ENCODE measurements around the gene KANSL1. TPM values are rescaled to one million over a fixed set of nuclear protein-coding genes. Genes with fewer than 3 reads are reported as not detected.

The KANSL1 gene
- total and polyA plus RNA-seq, 2 of the 4 experiments (the other 2 are of a cell fraction): 19.1 to 49.6 TPM

- dilution Hi-C loops (cut with HindIII; ENCODE audit: low sequenced_read_pairs, unreplicated experiment) (no loop called here), in situ Hi-C loops (cut with MboI; ENCODE audit: low sequenced_read_pairs) (no loop called here), intact Hi-C loops (cut with micrococcal nuclease) (no loop called here)
- no peak overlapping the region for H2BK20ac ChIP-seq (ENCODE audit: low read depth, low read length)
- peaks cover 4% of the 10 kb centered on the region for H3K4me1 ChIP-seq (ENCODE audit: control insufficient read depth, insufficient read depth, low read length)
- no peak overlapping the region for H3K4me2 ChIP-seq (ENCODE audit: low read depth, low read length)
- H4K5ac ChIP-seq (ENCODE audit: low read depth, low read length): no peak overlapping the region
- no peak overlapping the region for H2BK5ac ChIP-seq (ENCODE audit: low read depth, low read length, poor library complexity, severe bottlenecking)
- H2AK9ac ChIP-seq (replicated peaks; ENCODE audit: low read depth, low read length, poor library complexity): no peak overlapping the region
- no peak for TF ChIP-seq RCOR1 (IDR thresholded peaks at IDR 0.05; ENCODE audit: insufficient replicate concordance, low read length)
- TF ChIP-seq FOS (IDR thresholded peaks at IDR 0.05; ENCODE audit: low read depth, low read length): no peak
- TF ChIP-seq NFE2L2 (IDR thresholded peaks at IDR 0.05; ENCODE audit: low read depth, low read length): no peak
- TF ChIP-seq RAD21 (IDR thresholded peaks at IDR 0.05; ENCODE audit: low read length): no peak
- TF ChIP-seq RFX5 (IDR thresholded peaks at IDR 0.05; ENCODE audit: low read depth, low read length): no peak
- no peak for TF ChIP-seq POLR2A (IDR thresholded peaks at IDR 0.05; ENCODE audit: low read depth, low read length)
- TF ChIP-seq MAZ (IDR thresholded peaks at IDR 0.05; ENCODE audit: borderline replicate concordance, low read depth, low read length): no peak
- no peak for TF ChIP-seq SMC3 (IDR thresholded peaks at IDR 0.05; ENCODE audit: low read depth, low read length)
- no peak for TF ChIP-seq BHLHE40 (IDR thresholded peaks at IDR 0.05; ENCODE audit: low read depth, low read length)
- TF ChIP-seq CHD1 (IDR thresholded peaks at IDR 0.05; ENCODE audit: low read depth, low read length): no peak
- no peak for TF ChIP-seq ELK1 (IDR thresholded peaks at IDR 0.05; ENCODE audit: borderline replicate concordance, low read depth, low read length)
- TF ChIP-seq CEBPB (IDR thresholded peaks at IDR 0.05; ENCODE audit: low read depth, low read length): no peak
- no peak for TF ChIP-seq MAFK (IDR thresholded peaks at IDR 0.05; ENCODE audit: low read depth, low read length)
- TF ChIP-seq USF2 (IDR thresholded peaks at IDR 0.05; ENCODE audit: low read depth, low read length): no peak
- TF ChIP-seq MXI1 (IDR thresholded peaks at IDR 0.05; ENCODE audit: borderline replicate concordance, low read depth, low read length): no peak
- no peak for TF ChIP-seq CTCF (conservative IDR thresholded peaks at IDR 0.05; ENCODE audit: low read depth, low read length)
- peaks cover 31 to 95% of the 10 kb centered on the region in 2 experiments for H3K79me1 ChIP-seq (ENCODE audit: low read depth in 1 of 2, low read length in 2 of 2)
- no CpG with 5 or more reads among the region's 3 CpGs for WGBS, 2 experiments (ENCODE audit: extremely low coverage in 2 of 2, insufficient read length in 1 of 2)
- no peak overlapping the region for H3K23ac ChIP-seq (ENCODE audit: low read depth, low read length)
- H2BK15ac ChIP-seq (ENCODE audit: low read depth, low read length): no peak overlapping the region
- peaks cover 99% of the 10 kb centered on the region for H4K20me1 ChIP-seq (ENCODE audit: insufficient read depth, low read length)
- ATAC-seq (ENCODE audit: low read depth) (no peak), DNase-seq (no peak)
- no peak overlapping the region for H3K56ac ChIP-seq (ENCODE audit: extremely low read depth, insufficient read depth, low read length)
- no peak overlapping the region for H3K27ac ChIP-seq (ENCODE audit: insufficient read depth, low read length)
- no peak overlapping the region for H2AFZ ChIP-seq (replicated peaks; ENCODE audit: low read length, poor library complexity)
- H2AK5ac ChIP-seq (ENCODE audit: low read depth, low read length): no peak overlapping the region
- H3K4ac ChIP-seq (ENCODE audit: low read depth, low read length): no peak overlapping the region
- H3K14ac ChIP-seq (replicated peaks; ENCODE audit: low read depth, low read length): 0 out of 2 replicates have a peak overlapping the region, but pooled peaks have one; percentile 23
- no TSS peak for BruUV-seq (replicated peaks)
- H3K4me3 ChIP-seq (ENCODE audit: insufficient read depth, low read depth, low read length): no peak overlapping the region
- H4K91ac ChIP-seq (ENCODE audit: insufficient read depth, low read depth, low read length): no peak overlapping the region
- no peak overlapping the region for H3K9ac ChIP-seq (ENCODE audit: low read depth, low read length)
- CTCF ChIA-PET: interaction anchor here (0.6 kb wide), 1 partner anchor 66 kb away, joined by 4 read pairs; no protein-coding TSS in a partner anchor
- no peak overlapping the region for H4K8ac ChIP-seq (ENCODE audit: low read depth in 2 of 2, low read length in 2 of 2)
- POLR2A ChIA-PET (ENCODE audit: unreplicated experiment): no interaction called here
- H3K9me3 ChIP-seq (ENCODE audit: control insufficient read depth, insufficient read depth, low read length): no peaks in the 10 kb centered on the region
- H3K18ac ChIP-seq (ENCODE audit: low read depth, low read length): no peak overlapping the region
- no peak overlapping the region for H2BK120ac ChIP-seq (ENCODE audit: low read depth, low read length)
- H3K27me3 ChIP-seq (ENCODE audit: control insufficient read depth, insufficient read depth, low read length): no peaks in the 10 kb centered on the region
- H3K9me1 ChIP-seq (ENCODE audit: insufficient read depth, low read length): peaks cover 14% of the 10 kb centered on the region
- H3K36me3 ChIP-seq (ENCODE audit: control insufficient read depth, insufficient read depth, low read length): no peaks in the 10 kb centered on the region; the same call in 1 of the 2 replicates
Observed at GRCh38 chr17:46123607-46124006, 69.6 kb downstream of the KANSL1 start.

All from IMR-90 (cell line).